Mesenchymal stem cell (in vitro differentiated cells and primary cell): Measurements from ENCODE around the gene RPS2.

ENCODE experiments used
- DNase-seq: peaks from one replicate; pipeline ENCODE4 v3.0.0-alpha.2; 2013
- H2AFZ ChIP-seq: one replicate; pipeline ENCODE4 v1.6.1; 2013; ENCODE audit warnings: low read depth, mild to moderate bottlenecking, control low read depth, inconsistent platforms, low read length, moderate library complexity
- H2AK5ac ChIP-seq: 2 replicates; pipeline ENCODE4 v1.6.1; 2013; ENCODE audit warnings: low read length, moderate library complexity, mild to moderate bottlenecking, inconsistent platforms; ENCODE audit not compliant: severe bottlenecking
- H2BK120ac ChIP-seq: one replicate; pipeline ENCODE4 v1.6.1; 2013; ENCODE audit warnings: low read depth, mild to moderate bottlenecking, inconsistent platforms, low read length, moderate library complexity
- H2BK12ac ChIP-seq, 2 experiments: one replicate each; pipeline ENCODE4 v1.6.1; 2013; ENCODE audit warnings: inconsistent platforms in 2 of 2, low read length in 2 of 2, mild to moderate bottlenecking in 2 of 2, moderate library complexity in 2 of 2, control low read depth in 1 of 2
- H2BK15ac ChIP-seq: one replicate; pipeline ENCODE4 v1.6.1; 2013; ENCODE audit warnings: mild to moderate bottlenecking, low read depth, inconsistent platforms; ENCODE audit not compliant: poor library complexity, severe bottlenecking
- H2BK5ac ChIP-seq: 2 replicates; pipeline ENCODE4 v1.6.1; 2013; ENCODE audit warnings: low read depth, mild to moderate bottlenecking, low read length, control low read depth, inconsistent platforms; ENCODE audit not compliant: poor library complexity, severe bottlenecking
- H3K14ac ChIP-seq, 2 experiments: one replicate each; pipeline ENCODE4 v1.6.1; 2013; ENCODE audit warnings: inconsistent platforms in 2 of 2, low read length in 2 of 2, control low read depth in 1 of 2, mild to moderate bottlenecking in 1 of 2, moderate library complexity in 1 of 2
- H3K18ac ChIP-seq, 2 experiments: one replicate each; pipeline ENCODE4 v1.6.1; 2013; ENCODE audit warnings: inconsistent platforms in 2 of 2, low read length in 2 of 2, control low read depth in 1 of 2, low read depth in 1 of 2, mild to moderate bottlenecking in 1 of 2
- H3K23ac ChIP-seq, 2 experiments: one replicate each; pipeline ENCODE4 v1.6.1; 2013; ENCODE audit warnings: inconsistent platforms in 2 of 2, low read length in 2 of 2, mild to moderate bottlenecking in 2 of 2, moderate library complexity in 2 of 2, control low read depth in 1 of 2
- H3K27ac ChIP-seq: 2 replicates; pipeline ENCODE4 v1.5.1; 2013; ENCODE audit warnings: mild to moderate bottlenecking, moderate library complexity, low read length, control low read depth, inconsistent platforms; ENCODE audit not compliant: poor library complexity, severe bottlenecking
- H3K27me3 ChIP-seq, 2 experiments: 2 replicates each; pipeline versions ENCODE4 v1.6.1 to v1.7.0; 2013; ENCODE audit warnings: low read length in 2 of 2, mild to moderate bottlenecking in 2 of 2, moderate library complexity in 2 of 2, control low read depth in 1 of 2, inconsistent platforms in 1 of 2; ENCODE audit not compliant: control insufficient read depth in 1 of 2, insufficient read depth in 1 of 2
- H3K36me3 ChIP-seq, 2 experiments: 2 replicates each; pipeline versions ENCODE4 v1.6.1 to v1.7.0; 2013; ENCODE audit warnings: low read length in 2 of 2, control low read depth in 1 of 2, inconsistent platforms in 1 of 2, low read depth in 1 of 2, mild to moderate bottlenecking in 1 of 2; ENCODE audit not compliant: insufficient read depth in 2 of 2, control insufficient read depth in 1 of 2
- H3K4ac ChIP-seq, 2 experiments: one replicate each; pipeline ENCODE4 v1.6.1; 2013; ENCODE audit warnings: inconsistent platforms in 2 of 2, low read length in 2 of 2, mild to moderate bottlenecking in 2 of 2, moderate library complexity in 2 of 2, control low read depth in 1 of 2, low read depth in 1 of 2
- H3K4me1 ChIP-seq: 2 replicates; pipeline ENCODE4 v1.6.1; 2013; ENCODE audit warnings: low read depth, low read length, control low read depth; ENCODE audit not compliant: control insufficient read depth, insufficient read depth
- H3K4me2 ChIP-seq: 2 replicates; pipeline ENCODE4 v1.6.1; 2013; ENCODE audit warnings: low read length, mild to moderate bottlenecking, inconsistent platforms; ENCODE audit not compliant: poor library complexity, severe bottlenecking
- H3K4me3 ChIP-seq, 2 experiments: 2 replicates each; pipeline versions ENCODE4 v1.5.1 to v1.7.0; 2013; ENCODE audit warnings: low read length in 2 of 2, mild to moderate bottlenecking in 2 of 2, control low read depth in 1 of 2, low read depth in 1 of 2; ENCODE audit not compliant: insufficient read depth in 1 of 2
- H3K79me1 ChIP-seq: replicated peaks from 2 replicates; pipeline ENCODE4 v1.6.1; 2013; ENCODE audit warnings: mild to moderate bottlenecking, control low read depth, low read length, inconsistent platforms; ENCODE audit not compliant: poor library complexity, severe bottlenecking
- H3K9ac ChIP-seq: 2 replicates; pipeline ENCODE4 v1.7.0; 2013; ENCODE audit warnings: mild to moderate bottlenecking, low read length, moderate library complexity
- H3K9me3 ChIP-seq: 2 replicates; pipeline ENCODE4 v1.7.0; 2013; ENCODE audit warnings: mild to moderate bottlenecking, low read length; ENCODE audit not compliant: control insufficient read depth
- H4K8ac ChIP-seq: one replicate; pipeline ENCODE4 v1.6.1; 2013; ENCODE audit warnings: inconsistent platforms, mild to moderate bottlenecking, low read length, moderate library complexity
- H4K91ac ChIP-seq: one replicate; pipeline ENCODE4 v1.6.1; 2013; ENCODE audit warnings: mild to moderate bottlenecking, low read length, inconsistent platforms
- WGBS: methylation state at CpG from one replicate; pipeline ENCODE4 v1.1.7; 2013; ENCODE audit warnings: mixed read lengths; 5-methylcytosine and 5-hydroxymethylcytosine counted together

Gene RPS2

DNA sequence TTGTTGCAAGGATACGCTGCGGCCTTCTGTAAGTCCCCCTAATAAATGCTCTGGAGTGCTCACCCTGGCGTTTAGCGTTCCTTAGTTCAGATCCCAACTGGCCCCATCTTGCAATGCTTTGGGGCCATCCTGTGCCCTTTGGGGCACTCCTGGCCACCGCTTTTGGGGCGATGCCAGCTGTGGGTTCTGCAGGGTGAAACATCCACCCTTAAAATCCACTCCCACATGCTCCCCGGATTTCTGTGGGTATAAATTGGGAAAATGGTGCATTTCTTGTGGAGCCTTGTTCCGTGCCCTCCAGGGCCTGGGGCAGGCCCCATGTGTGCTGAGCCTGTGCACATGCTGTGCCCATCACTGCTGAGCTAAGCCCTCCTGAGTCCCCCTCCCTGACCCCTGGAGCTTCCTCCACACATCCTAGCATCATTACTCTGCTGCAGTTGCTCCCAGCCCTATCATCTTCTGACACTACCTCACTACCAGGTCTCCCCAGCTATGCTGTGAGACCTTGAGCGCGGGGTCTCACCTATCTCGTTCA lies 27.6 kb downstream of the RPS2 start:
- no peak overlapping the region for H3K23ac ChIP-seq
- peaks cover 16% of the 10 kb centered on the region for H3K4me1 ChIP-seq
- no peak overlapping the region for H3K4ac ChIP-seq
- no peak overlapping the region for H3K27ac ChIP-seq
- no peak overlapping the region for H3K4me2 ChIP-seq
- H3K4me3 ChIP-seq: no peak overlapping the region
- H2AFZ ChIP-seq: no peak overlapping the region
- H3K79me1 ChIP-seq: peaks cover 5% of the 10 kb centered on the region
- no peak overlapping the region for H3K18ac ChIP-seq
- H2BK12ac ChIP-seq: no peak overlapping the region
- no peak overlapping the region for H4K91ac ChIP-seq
- no peak overlapping the region for H3K14ac ChIP-seq
- H4K8ac ChIP-seq: no peak overlapping the region
- H2BK5ac ChIP-seq: no peak overlapping the region
- H3K27me3 ChIP-seq: peaks cover 0 to 18% of the 10 kb centered on the region in 2 experiments
- no peaks in the 10 kb centered on the region for H3K9me3 ChIP-seq
- no peak for DNase-seq
- no peak overlapping the region for H2AK5ac ChIP-seq
- H3K9ac ChIP-seq: no peak overlapping the region
- H2BK120ac ChIP-seq: no peak overlapping the region
- H3K36me3 ChIP-seq: peaks cover 33 to 46% of the 10 kb centered on the region in 2 experiments
- WGBS: 96% methylated on average over 6 of the region's 11 CpGs
- no peak overlapping the region for H2BK15ac ChIP-seq

DNA sequence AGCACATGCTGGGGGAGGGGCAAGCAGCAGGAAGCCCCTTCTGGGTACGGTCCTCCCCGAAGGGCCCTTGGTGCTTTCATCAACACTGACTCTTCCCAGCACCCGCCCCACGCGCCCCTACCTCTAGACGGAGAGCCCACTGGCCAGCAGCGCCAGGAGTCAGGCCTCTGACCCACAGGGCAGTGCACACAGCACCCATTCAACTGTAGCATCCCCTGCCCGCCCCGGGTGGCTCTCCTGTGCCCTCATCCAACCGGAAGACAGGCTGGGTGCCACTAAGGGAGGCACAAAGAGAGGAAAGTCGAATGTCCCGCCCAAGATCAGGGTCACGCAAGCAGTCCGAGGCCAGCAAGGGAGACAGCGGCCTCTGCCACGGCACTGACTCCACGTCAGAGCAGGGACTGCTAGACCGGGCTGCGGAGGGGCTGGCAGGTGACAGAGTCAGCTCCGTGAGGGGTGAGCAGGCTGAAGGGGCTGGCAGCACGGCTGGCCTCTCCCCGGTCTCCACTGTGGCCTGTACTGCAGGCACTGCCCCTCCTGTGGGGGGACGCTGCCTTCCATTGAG lies 31.4 kb downstream of the RPS2 start:
- peak overlapping the region in 1 of 2 experiments; percentile 18 for H3K23ac ChIP-seq
- no peaks in the 10 kb centered on the region for H3K9me3 ChIP-seq
- H3K14ac ChIP-seq: peak overlapping the region in 1 of 2 experiments; percentile 71
- no peak overlapping the region for H2BK15ac ChIP-seq
- no peak overlapping the region for H4K8ac ChIP-seq
- no peak overlapping the region for H3K27ac ChIP-seq
- no peak overlapping the region for H2BK5ac ChIP-seq
- no peaks in the 10 kb centered on the region for H3K79me1 ChIP-seq
- H3K27me3 ChIP-seq: peaks cover 0 to 24% of the 10 kb centered on the region in 2 experiments
- H4K91ac ChIP-seq: no peak overlapping the region
- no peak overlapping the region for H2BK120ac ChIP-seq
- WGBS: 78% methylated on average over 23 of the region's 23 CpGs
- no peak overlapping the region for H3K9ac ChIP-seq
- H3K4me3 ChIP-seq: no peak overlapping the region
- H2AFZ ChIP-seq: no peak overlapping the region
- no peak overlapping the region for H3K4me2 ChIP-seq
- no peak overlapping the region for H3K18ac ChIP-seq
- DNase-seq: no peak
- H2AK5ac ChIP-seq: no peak overlapping the region
- H3K4ac ChIP-seq: no peak overlapping the region
- peaks cover 22% of the 10 kb centered on the region for H3K4me1 ChIP-seq
- H3K36me3 ChIP-seq: peaks cover 10 to 19% of the 10 kb centered on the region in 2 experiments
- H2BK12ac ChIP-seq: peak overlapping the region in 1 of 2 experiments; percentile 24

DNA sequence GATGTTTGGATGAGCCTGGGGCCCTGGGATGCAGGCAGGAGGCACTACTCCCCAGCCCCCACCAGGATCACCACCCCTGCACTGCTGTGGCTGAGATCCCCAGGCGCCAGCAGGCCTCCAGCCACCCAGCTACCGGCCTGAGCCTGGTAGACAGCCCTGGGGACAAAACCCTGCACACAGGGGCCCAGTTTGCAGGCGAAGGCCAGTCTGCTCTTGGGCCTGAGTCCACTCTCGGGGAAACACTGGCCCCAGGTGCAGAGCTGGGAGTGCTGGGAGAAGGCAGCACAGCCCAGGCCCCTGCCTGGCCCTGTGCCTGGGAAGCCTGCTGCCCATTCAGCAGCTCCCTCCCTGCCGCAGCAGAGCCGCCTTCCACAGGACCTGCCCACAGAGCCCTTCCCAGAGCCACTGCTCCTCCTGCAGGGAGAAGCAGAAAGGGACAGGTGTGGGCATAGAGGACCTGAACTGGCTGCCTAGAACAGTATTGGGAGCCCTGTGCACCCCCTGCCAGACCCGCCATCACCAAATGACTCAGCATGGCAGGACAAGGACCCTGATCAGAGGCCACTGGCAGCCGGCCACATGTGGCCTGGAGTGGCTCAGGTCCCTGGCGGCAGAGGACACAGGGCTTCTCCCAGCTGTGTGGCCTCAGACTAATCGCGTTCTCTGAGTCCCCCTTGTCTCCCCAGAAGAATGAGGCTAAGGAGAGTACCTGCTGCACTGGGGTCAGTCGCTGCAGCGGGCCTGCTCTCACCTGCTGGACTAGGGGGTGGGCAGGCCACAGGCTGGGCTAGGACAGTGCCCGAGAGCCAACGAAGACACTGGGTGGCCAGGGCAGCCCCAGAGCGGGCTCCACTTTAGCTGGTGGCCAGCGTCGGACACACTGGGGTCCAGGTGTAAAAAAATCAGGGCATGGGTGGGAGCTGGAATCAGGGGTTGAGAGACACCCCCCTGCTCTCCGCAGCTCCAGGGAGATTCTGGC lies 32.3 kb downstream of the RPS2 start:
- no peak overlapping the region for H2AK5ac ChIP-seq
- no peaks in the 10 kb centered on the region for H3K9me3 ChIP-seq
- peaks cover 4 to 12% of the 10 kb centered on the region in 2 experiments for H3K36me3 ChIP-seq
- no peak overlapping the region for H3K4me3 ChIP-seq
- H3K23ac ChIP-seq: peak overlapping the region in 1 of 2 experiments; percentile 56
- no peaks in the 10 kb centered on the region for H3K79me1 ChIP-seq
- H2BK12ac ChIP-seq: no peak overlapping the region
- no peak overlapping the region for H3K4me2 ChIP-seq
- H3K4ac ChIP-seq: no peak overlapping the region
- H2BK15ac ChIP-seq: no peak overlapping the region
- H3K14ac ChIP-seq: no peak overlapping the region
- peaks cover 22% of the 10 kb centered on the region for H3K4me1 ChIP-seq
- H3K27ac ChIP-seq: no peak overlapping the region
- H2AFZ ChIP-seq: no peak overlapping the region
- DNase-seq: no peak
- H3K27me3 ChIP-seq: peaks cover 0 to 24% of the 10 kb centered on the region in 2 experiments
- H2BK120ac ChIP-seq: no peak overlapping the region
- no peak overlapping the region for H4K91ac ChIP-seq
- H2BK5ac ChIP-seq: no peak overlapping the region
- no peak overlapping the region for H4K8ac ChIP-seq
- H3K9ac ChIP-seq: no peak overlapping the region
- H3K18ac ChIP-seq: no peak overlapping the region
- WGBS: 82% methylated on average over 19 of the region's 19 CpGs

DNA sequence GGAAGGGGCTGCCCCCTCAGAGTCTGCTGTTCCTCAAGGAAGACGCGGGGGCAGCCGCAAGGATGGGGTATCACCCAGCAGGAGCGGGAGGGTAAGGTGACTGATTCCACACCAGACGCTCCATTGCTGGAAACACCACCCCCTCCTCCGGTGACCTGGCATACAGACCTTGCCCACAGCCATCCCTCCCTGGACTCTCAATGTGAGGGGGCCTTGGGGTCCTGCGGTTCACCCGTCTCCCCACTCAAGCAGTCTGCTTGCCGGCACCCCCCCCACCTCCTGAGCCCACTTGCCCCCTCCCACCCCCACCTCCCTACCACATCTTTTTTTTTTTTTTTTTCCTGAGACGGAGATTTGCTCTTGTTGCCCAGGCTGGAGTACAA lies 34.3 kb downstream of the RPS2 start:
- Histone ChIP-seq H3K4me2 (no peak overlapping the region), H2BK15ac (no peak overlapping the region), H4K91ac (no peak overlapping the region), H2BK120ac (no peak overlapping the region), H3K9ac (no peak overlapping the region), H3K4me1 (peaks cover 22% of the 10 kb centered on the region), H4K8ac (peak overlapping the region; percentile 39), H3K18ac (no peak overlapping the region), H2AK5ac (no peak overlapping the region), H2AFZ (no peak overlapping the region), H3K14ac (no peak overlapping the region), H2BK5ac (no peak overlapping the region), H3K27me3 (peaks cover 0 to 24% of the 10 kb centered on the region in 2 experiments), H3K36me3 (peaks cover 0 to under 1% of the 10 kb centered on the region in 2 experiments), H3K9me3 (no peaks in the 10 kb centered on the region), H3K4me3 (no peak overlapping the region), H3K4ac (no peak overlapping the region), H3K27ac (no peak overlapping the region), H3K23ac (no peak overlapping the region), H2BK12ac (no peak overlapping the region), H3K79me1 (no peaks in the 10 kb centered on the region)
- WGBS: 92% methylated on average over 9 of the region's 10 CpGs
- DNase-seq: no peak
